Activated naive CD8-positive, alpha-beta T cell treated with anti-CD3 and anti-CD28 coated beads for 36 hours (primary cell): Measurements from ENCODE around the gene WWC1. TPM values are rescaled to one million over a fixed set of nuclear protein-coding genes. Genes with fewer than 3 reads are reported as not detected.
"Not testable (repeated sequence)": the region's sequence is repeated elsewhere in the genome, so short reads cannot be mapped to it uniquely, and the experiment has no call there.

Source experiments
- DNase-seq: peaks from one replicate; pipeline ENCODE4 v3.0.0; 2021
- H3K27ac Mint-ChIP-seq: one replicate; pipeline ENCODE4 v1.8.0; 2022; ENCODE audit warnings: mild to moderate bottlenecking, moderate library complexity, mixed read lengths
- H3K27me3 Mint-ChIP-seq: one replicate; pipeline ENCODE4 v1.8.0; 2022; ENCODE audit warnings: mild to moderate bottlenecking, mixed read lengths
- H3K36me3 Mint-ChIP-seq: one replicate; pipeline ENCODE4 v1.8.0; 2021; ENCODE audit warnings: mild to moderate bottlenecking, mixed read lengths
- H3K4me1 Mint-ChIP-seq: one replicate; pipeline ENCODE4 v1.8.0; 2021; ENCODE audit warnings: mixed read lengths
- H3K4me3 Mint-ChIP-seq: one replicate; pipeline ENCODE4 v1.8.0; 2022; ENCODE audit warnings: mild to moderate bottlenecking, moderate library complexity, mixed read lengths
- H3K9me3 Mint-ChIP-seq: one replicate; pipeline ENCODE4 v1.8.0; 2022; ENCODE audit warnings: mixed read lengths
- total RNA-seq, 2 experiments: library from RNA; stranded (reverse); gene quantifications; one replicate each; pipeline ENCODE4 v1.2.3, GENCODE V29; 2021

The WWC1 gene
- total RNA-seq, 2 experiments from 2014 or later, result 1.5 to 2.5 TPM

GRCh38 chr5:168327994-168328393 is 36.5 kb downstream of the WWC1 start:
- Mint-ChIP-seq H3K27me3 (peaks cover 41% of the 10 kb centered on the region), H3K4me3 (no peak overlapping the region), H3K9me3 (no peaks in the 10 kb centered on the region), H3K4me1 (no peaks in the 10 kb centered on the region), H3K27ac (no peak overlapping the region), H3K36me3 (no peaks in the 10 kb centered on the region)
- no peak for DNase-seq

GRCh38 chr5:168328814-168329213 is 37.4 kb downstream of the WWC1 start:
- no peaks in the 10 kb centered on the region for H3K9me3 Mint-ChIP-seq
- no peak overlapping the region for H3K4me3 Mint-ChIP-seq
- peaks cover 39% of the 10 kb centered on the region for H3K27me3 Mint-ChIP-seq
- no peak for DNase-seq
- H3K36me3 Mint-ChIP-seq, result no peaks in the 10 kb centered on the region
- no peaks in the 10 kb centered on the region for H3K4me1 Mint-ChIP-seq
- no peak overlapping the region for H3K27ac Mint-ChIP-seq

- DNase-seq, result no peak
- Mint-ChIP-seq H3K9me3 (no peaks in the 10 kb centered on the region), H3K27me3 (peaks cover 39% of the 10 kb centered on the region), H3K4me3 (no peak overlapping the region), H3K4me1 (no peaks in the 10 kb centered on the region), H3K27ac (no peak overlapping the region), H3K36me3 (no peaks in the 10 kb centered on the region)
Measured at GRCh38 chr5:168329302-168329701, 37.9 kb downstream of the WWC1 start.

- Mint-ChIP-seq H3K4me1 (no peaks in the 10 kb centered on the region), H3K27ac (no peak overlapping the region), H3K36me3 (no peaks in the 10 kb centered on the region), H3K9me3 (no peaks in the 10 kb centered on the region), H3K4me3 (no peak overlapping the region), H3K27me3 (peaks cover 32% of the 10 kb centered on the region)
- no peak for DNase-seq
Measured at GRCh38 chr5:168332042-168332441, 40.6 kb downstream of the WWC1 start.

GRCh38 chr5:168334280-168334679 is 42.8 kb downstream of the WWC1 start:
- Mint-ChIP-seq H3K9me3 (no peaks in the 10 kb centered on the region), H3K36me3 (no peaks in the 10 kb centered on the region), H3K4me3 (no peak overlapping the region)

GRCh38 chr5:168334695-168335094 is 43.2 kb downstream of the WWC1 start:
- no peaks in the 10 kb centered on the region for H3K4me1 Mint-ChIP-seq
- H3K27me3 Mint-ChIP-seq, result peaks cover 11% of the 10 kb centered on the region
- no peaks in the 10 kb centered on the region for H3K36me3 Mint-ChIP-seq
- no peak for DNase-seq
- no peaks in the 10 kb centered on the region for H3K9me3 Mint-ChIP-seq
- H3K4me3 Mint-ChIP-seq, result no peak overlapping the region
- no peak overlapping the region for H3K27ac Mint-ChIP-seq

More at GRCh38 chr5:168334280-168334679, 42.8 kb downstream of the WWC1 start:
- Mint-ChIP-seq H3K27ac (no peak overlapping the region), H3K4me1 (no peaks in the 10 kb centered on the region), H3K27me3 (peaks cover 14% of the 10 kb centered on the region)
- DNase-seq, result no peak

- no peaks in the 10 kb centered on the region for H3K4me1 Mint-ChIP-seq
- no peaks in the 10 kb centered on the region for H3K9me3 Mint-ChIP-seq
- no peak overlapping the region for H3K27ac Mint-ChIP-seq
- H3K36me3 Mint-ChIP-seq, result no peaks in the 10 kb centered on the region
- DNase-seq, result no peak
- no peak overlapping the region for H3K4me3 Mint-ChIP-seq
- peaks cover 13% of the 10 kb centered on the region for H3K27me3 Mint-ChIP-seq
Measured at GRCh38 chr5:168337361-168337760, 45.9 kb downstream of the WWC1 start.

- H3K4me1 Mint-ChIP-seq, result no peaks in the 10 kb centered on the region
- H3K4me3 Mint-ChIP-seq, result no peak overlapping the region
- H3K27ac Mint-ChIP-seq, result no peak overlapping the region
- DNase-seq, result no peak
- H3K36me3 Mint-ChIP-seq, result no peaks in the 10 kb centered on the region
- H3K27me3 Mint-ChIP-seq, result peaks cover 13% of the 10 kb centered on the region
- H3K9me3 Mint-ChIP-seq, result no peaks in the 10 kb centered on the region
Measured at GRCh38 chr5:168339109-168339771, 47.8 kb downstream of the WWC1 start.

- not testable (repeated sequence) for H3K27ac Mint-ChIP-seq, DNase-seq, H3K36me3 Mint-ChIP-seq, H3K4me1 Mint-ChIP-seq, H3K4me3 Mint-ChIP-seq, H3K9me3 Mint-ChIP-seq
- H3K27me3 Mint-ChIP-seq, result peaks cover 13% of the 10 kb centered on the region
Measured at GRCh38 chr5:168339772-168340140, 48.3 kb downstream of the WWC1 start.

- Mint-ChIP-seq H3K4me1 (no peaks in the 10 kb centered on the region), H3K36me3 (no peaks in the 10 kb centered on the region), H3K27me3 (peaks cover 13% of the 10 kb centered on the region), H3K9me3 (no peaks in the 10 kb centered on the region), H3K4me3 (no peak overlapping the region), H3K27ac (no peak overlapping the region)
- DNase-seq, result no peak
Measured at GRCh38 chr5:168340487-168340886, 49.0 kb downstream of the WWC1 start.

- no peaks in the 10 kb centered on the region for H3K9me3 Mint-ChIP-seq
- no peaks in the 10 kb centered on the region for H3K36me3 Mint-ChIP-seq
- DNase-seq, result no peak
- H3K27ac Mint-ChIP-seq, result no peak overlapping the region
- H3K4me1 Mint-ChIP-seq, result no peaks in the 10 kb centered on the region
- H3K27me3 Mint-ChIP-seq, result peaks cover 15% of the 10 kb centered on the region
- no peak overlapping the region for H3K4me3 Mint-ChIP-seq
Measured at GRCh38 chr5:168341178-168341577, 49.7 kb downstream of the WWC1 start.

- Mint-ChIP-seq H3K4me3 (no peak overlapping the region), H3K36me3 (no peaks in the 10 kb centered on the region), H3K4me1 (no peaks in the 10 kb centered on the region), H3K27ac (no peak overlapping the region), H3K9me3 (no peaks in the 10 kb centered on the region), H3K27me3 (peaks cover 16% of the 10 kb centered on the region)
- no peak for DNase-seq
Measured at GRCh38 chr5:168342151-168342825, 50.8 kb downstream of the WWC1 start.

- Mint-ChIP-seq H3K27ac (no peak overlapping the region), H3K27me3 (peaks cover 16% of the 10 kb centered on the region), H3K9me3 (no peaks in the 10 kb centered on the region), H3K4me3 (no peak overlapping the region), H3K4me1 (no peaks in the 10 kb centered on the region), H3K36me3 (no peaks in the 10 kb centered on the region)
- no peak for DNase-seq
Measured at GRCh38 chr5:168342985-168343384, 51.5 kb downstream of the WWC1 start.

GRCh38 chr5:168346417-168346816 is 55.0 kb downstream of the WWC1 start:
- DNase-seq, result no peak
- Mint-ChIP-seq H3K27ac (no peak overlapping the region), H3K9me3 (no peaks in the 10 kb centered on the region), H3K36me3 (no peaks in the 10 kb centered on the region), H3K4me1 (no peaks in the 10 kb centered on the region), H3K27me3 (peaks cover 3% of the 10 kb centered on the region), H3K4me3 (no peak overlapping the region)

- H3K36me3 Mint-ChIP-seq, result no peaks in the 10 kb centered on the region
- peaks cover 3% of the 10 kb centered on the region for H3K27me3 Mint-ChIP-seq
- no peaks in the 10 kb centered on the region for H3K4me1 Mint-ChIP-seq
Measured at GRCh38 chr5:168347368-168348083, 56.1 kb downstream of the WWC1 start.

GRCh38 chr5:168348084-168348414 is 56.6 kb downstream of the WWC1 start:
- no peaks in the 10 kb centered on the region for H3K36me3 Mint-ChIP-seq
- peaks cover 3% of the 10 kb centered on the region for H3K27me3 Mint-ChIP-seq
- no peak for DNase-seq
- H3K9me3 Mint-ChIP-seq, result no peaks in the 10 kb centered on the region
- no peak overlapping the region for H3K4me3 Mint-ChIP-seq
- H3K27ac Mint-ChIP-seq, result no peak overlapping the region
- H3K4me1 Mint-ChIP-seq, result no peaks in the 10 kb centered on the region

More at GRCh38 chr5:168347368-168348083, 56.1 kb downstream of the WWC1 start:
- no peak for DNase-seq
- Mint-ChIP-seq H3K9me3 (no peaks in the 10 kb centered on the region), H3K4me3 (no peak overlapping the region), H3K27ac (no peak overlapping the region)
